ENCODE measurements around the gene DLG2. TPM values are rescaled to one million over a fixed set of nuclear protein-coding genes. Genes with fewer than 3 reads are reported as not detected.

DLG2 gene
- total and polyA plus RNA-seq, 4 experiments from 2014 or later = 0.78 to 2.7 (median 1.9) TPM

DNA sequence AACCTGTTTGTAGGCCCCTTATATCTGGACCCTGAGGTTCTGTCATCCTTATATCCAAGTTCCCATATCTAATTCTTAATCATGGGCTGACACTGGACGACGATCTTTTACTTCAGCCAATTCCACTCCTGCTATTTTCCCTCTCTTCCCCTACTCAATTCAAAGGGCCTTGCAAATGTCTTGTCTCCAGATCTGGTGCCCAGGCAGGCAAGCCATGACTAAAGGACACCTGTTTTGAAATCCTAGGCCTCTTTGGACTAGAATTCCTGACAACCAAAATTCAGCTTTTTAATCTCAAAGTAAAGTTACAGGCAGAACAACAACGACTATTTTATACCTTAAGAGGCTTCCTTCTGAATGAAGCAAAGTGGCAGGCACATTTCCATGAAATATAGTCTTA, 963.4 kb downstream of the DLG2 start:
- no peaks in the 10 kb centered on the region for H3K36me3 ChIP-seq (ENCODE audit: insufficient read depth, low read length)
- Mint-ChIP-seq H3K36me3 (no peaks in the 10 kb centered on the region), H3K4me1 (no peaks in the 10 kb centered on the region), H3K9me3 (peaks cover 0 to 34% (median 19%) of the 10 kb centered on the region in 8 donors), H3K27me3 (no peaks in the 10 kb centered on the region), H3K27ac (no peak overlapping the region), H3K4me3 (no peak overlapping the region)
- no peaks in the 10 kb centered on the region for H3K9me3 ChIP-seq (ENCODE audit: control insufficient read depth in 1 of 2, low read length in 2 of 2)
- no peaks in the 10 kb centered on the region for H3K4me1 ChIP-seq (ENCODE audit: insufficient read depth, low read length)
- no peak for DNase-seq
- H3K4me3 ChIP-seq (ENCODE audit: low read length in 2 of 2) = no peak overlapping the region
- CTCF ChIA-PET (ENCODE audit: partially characterized antibody) = no interaction called here
- no peak overlapping the region for H3K27ac ChIP-seq (ENCODE audit: low read depth, low read length)
- intact Hi-C loops (cut with micrococcal nuclease) = no loop called here
- POLR2A ChIA-PET (ENCODE audit: partially characterized antibody) = no interaction called here
- no peaks in the 10 kb centered on the region for H3K27me3 ChIP-seq (ENCODE audit: insufficient read depth, low read length)

DNA sequence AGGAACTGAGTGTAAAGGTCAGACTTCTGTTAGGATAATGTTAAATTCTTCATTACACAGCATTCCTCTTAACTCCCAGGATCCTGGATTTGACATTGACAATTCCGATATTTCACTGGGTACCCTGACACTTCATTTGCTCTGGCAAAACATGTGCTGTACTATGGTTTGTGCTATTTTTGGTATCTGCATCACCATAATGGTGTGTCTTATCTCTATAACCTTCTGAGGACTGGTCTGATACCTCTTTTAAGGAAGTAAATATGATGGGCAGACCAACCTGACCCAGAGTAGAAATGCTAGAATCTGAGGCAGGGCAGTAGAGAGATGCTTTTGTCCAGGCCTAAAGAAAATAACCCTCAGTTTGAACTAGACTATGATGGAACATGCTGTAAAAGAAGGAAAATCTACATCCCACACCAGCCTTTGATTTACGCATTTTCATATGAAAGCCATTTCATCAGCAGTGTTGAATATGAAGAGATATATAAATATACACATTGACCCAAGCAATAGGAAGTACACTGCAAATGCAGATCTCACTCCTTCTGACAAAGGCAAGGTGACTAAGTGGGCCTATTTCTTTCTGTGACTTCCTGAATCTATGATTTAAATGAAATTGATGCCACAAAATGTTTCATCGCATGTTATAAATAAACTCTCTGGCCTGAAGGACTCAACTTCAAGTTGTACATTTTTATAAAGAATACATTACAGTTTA, 966.7 kb downstream of the DLG2 start:
- Mint-ChIP-seq H3K27me3 (no peaks in the 10 kb centered on the region), H3K27ac (no peak overlapping the region), H3K4me3 (no peak overlapping the region), H3K4me1 (no peaks in the 10 kb centered on the region), H3K36me3 (no peaks in the 10 kb centered on the region), H3K9me3 (peaks cover 0 to 44% (median 27%) of the 10 kb centered on the region in 8 donors)
- ChIA-PET POLR2A (ENCODE audit: partially characterized antibody) (no interaction called here), CTCF (ENCODE audit: partially characterized antibody) (no interaction called here)
- no peaks in the 10 kb centered on the region for H3K27me3 ChIP-seq (ENCODE audit: insufficient read depth, low read length)
- DNase-seq = no peak
- no peaks in the 10 kb centered on the region for H3K9me3 ChIP-seq (ENCODE audit: control insufficient read depth in 1 of 2, low read length in 2 of 2)
- H3K4me1 ChIP-seq (ENCODE audit: insufficient read depth, low read length) = no peaks in the 10 kb centered on the region
- intact Hi-C loops (cut with micrococcal nuclease) = no loop called here
- H3K36me3 ChIP-seq (ENCODE audit: insufficient read depth, low read length) = no peaks in the 10 kb centered on the region
- no peak overlapping the region for H3K4me3 ChIP-seq (ENCODE audit: low read length in 2 of 2)
- H3K27ac ChIP-seq (ENCODE audit: low read depth, low read length) = no peak overlapping the region

DNA sequence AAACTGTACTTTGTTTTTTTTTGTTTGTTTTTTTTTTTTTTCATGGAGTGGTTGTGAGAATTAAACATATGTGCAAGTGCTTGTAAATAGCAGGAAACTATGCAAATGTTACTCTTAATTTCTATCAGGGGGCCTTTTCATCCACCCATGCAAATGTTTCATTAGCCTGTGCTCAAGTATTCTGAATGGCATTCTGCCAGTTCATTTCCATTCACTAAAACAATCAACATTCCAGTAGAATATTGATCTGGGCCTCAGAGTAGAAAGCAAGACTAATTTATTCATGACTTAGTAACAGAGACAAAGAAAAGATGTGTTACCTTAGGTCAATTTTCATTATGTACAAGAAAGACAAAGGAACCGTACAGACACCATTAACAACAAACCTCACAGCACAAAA, 971.4 kb downstream of the DLG2 start:
- H3K27me3 Mint-ChIP-seq = no peaks in the 10 kb centered on the region
- no peak overlapping the region for H3K27ac ChIP-seq (ENCODE audit: low read depth, low read length)
- no peaks in the 10 kb centered on the region for H3K4me1 ChIP-seq (ENCODE audit: insufficient read depth, low read length)
- ChIA-PET CTCF (ENCODE audit: partially characterized antibody) (no interaction called here), POLR2A (ENCODE audit: partially characterized antibody) (no interaction called here)
- no peak overlapping the region for H3K27ac Mint-ChIP-seq
- H3K4me3 Mint-ChIP-seq = no peak overlapping the region
- peaks cover 6 to 54% (median 30%) of the 10 kb centered on the region in 8 donors for H3K9me3 Mint-ChIP-seq
- no peaks in the 10 kb centered on the region for H3K4me1 Mint-ChIP-seq
- no peaks in the 10 kb centered on the region for H3K36me3 Mint-ChIP-seq
- DNase-seq = no peak
- no peaks in the 10 kb centered on the region for H3K9me3 ChIP-seq (ENCODE audit: control insufficient read depth in 1 of 2, low read length in 2 of 2)
- H3K36me3 ChIP-seq (ENCODE audit: insufficient read depth, low read length) = no peaks in the 10 kb centered on the region
- no peak overlapping the region for H3K4me3 ChIP-seq (ENCODE audit: low read length in 2 of 2)
- H3K27me3 ChIP-seq (ENCODE audit: insufficient read depth, low read length) = no peaks in the 10 kb centered on the region
- intact Hi-C loops (cut with micrococcal nuclease) = no loop called here

DNA sequence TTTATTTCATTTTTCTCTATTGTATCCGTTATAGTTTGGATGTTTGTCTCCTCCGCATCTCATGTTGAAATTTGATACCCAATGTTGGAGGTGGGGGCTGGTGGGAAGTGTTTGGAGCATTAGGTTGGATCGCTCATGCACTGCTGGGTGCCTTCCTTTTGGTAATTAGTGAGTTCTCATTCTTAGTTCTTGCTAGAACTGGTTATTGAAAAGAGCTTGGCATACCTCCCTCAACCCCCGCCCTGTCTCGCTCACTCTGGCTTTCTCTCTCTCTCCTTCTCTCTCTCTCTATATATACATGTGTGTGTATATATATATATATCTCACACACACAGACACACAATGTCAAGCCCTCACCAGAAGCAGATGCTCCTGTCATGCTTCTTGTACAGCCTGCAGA, 978.7 kb downstream of the DLG2 start:
- Histone ChIP-seq H3K36me3 (ENCODE audit: insufficient read depth, low read length) (no peaks in the 10 kb centered on the region), H3K4me1 (ENCODE audit: insufficient read depth, low read length) (no peaks in the 10 kb centered on the region), H3K4me3 (ENCODE audit: low read length in 2 of 2) (no peak overlapping the region), H3K27ac (ENCODE audit: low read depth, low read length) (no peak overlapping the region), H3K27me3 (ENCODE audit: insufficient read depth, low read length) (no peaks in the 10 kb centered on the region), H3K9me3 (ENCODE audit: control insufficient read depth in 1 of 2, low read length in 2 of 2) (no peaks in the 10 kb centered on the region)
- intact Hi-C loops (cut with micrococcal nuclease) = no loop called here
- no peak overlapping the region for H3K27ac Mint-ChIP-seq
- no peaks in the 10 kb centered on the region for H3K27me3 Mint-ChIP-seq
- no peaks in the 10 kb centered on the region for H3K4me1 Mint-ChIP-seq
- H3K9me3 Mint-ChIP-seq = peaks cover 5 to 33% (median 18%) of the 10 kb centered on the region in 8 donors
- ChIA-PET CTCF (ENCODE audit: partially characterized antibody) (no interaction called here), POLR2A (ENCODE audit: partially characterized antibody) (no interaction called here)
- DNase-seq = no peak
- H3K36me3 Mint-ChIP-seq = no peaks in the 10 kb centered on the region
- no peak overlapping the region for H3K4me3 Mint-ChIP-seq

DNA sequence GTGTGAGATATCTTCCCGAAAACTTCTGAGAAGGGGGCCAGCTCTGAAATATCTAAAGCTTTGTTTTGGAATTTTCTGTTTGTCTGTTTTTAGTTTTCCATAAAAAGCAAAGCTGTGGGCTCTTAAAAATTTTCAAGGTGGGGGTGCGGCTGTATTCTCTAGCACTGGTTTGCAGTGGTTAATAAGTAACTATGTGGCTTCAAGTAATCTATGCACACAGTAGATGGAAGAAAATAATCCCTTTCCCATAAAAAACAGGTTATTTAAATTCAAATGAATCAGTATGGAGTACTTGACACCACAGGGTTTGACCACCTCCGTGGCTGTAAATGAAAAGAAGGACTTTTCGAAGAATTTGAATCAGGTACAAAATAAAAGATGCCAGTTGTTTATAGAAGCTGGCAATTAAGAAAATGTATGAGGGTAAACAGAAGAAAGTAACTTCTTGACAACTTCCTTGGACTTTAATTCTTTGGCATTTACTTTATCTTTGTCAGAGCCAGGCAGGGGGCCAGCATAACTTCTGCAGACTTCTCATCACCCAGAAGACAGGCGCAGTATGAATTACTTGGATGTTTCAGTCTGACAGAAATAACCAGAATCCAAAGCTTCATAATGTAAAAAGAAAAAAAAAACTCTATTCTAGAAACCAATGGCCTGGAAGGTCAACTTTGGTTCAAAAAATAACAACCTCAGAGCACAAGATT, 981.0 kb downstream of the DLG2 start:
- Histone ChIP-seq H3K9me3 (ENCODE audit: control insufficient read depth in 1 of 2, low read length in 2 of 2) (no peaks in the 10 kb centered on the region), H3K27me3 (ENCODE audit: insufficient read depth, low read length) (no peaks in the 10 kb centered on the region), H3K36me3 (ENCODE audit: insufficient read depth, low read length) (no peaks in the 10 kb centered on the region), H3K4me1 (ENCODE audit: insufficient read depth, low read length) (no peaks in the 10 kb centered on the region), H3K27ac (ENCODE audit: low read depth, low read length) (no peak overlapping the region), H3K4me3 (ENCODE audit: low read length in 2 of 2) (no peak overlapping the region)
- CTCF ChIA-PET (ENCODE audit: partially characterized antibody) = no interaction called here
- H3K9me3 Mint-ChIP-seq = peaks cover 2 to 29% (median 17%) of the 10 kb centered on the region in 8 donors
- no peaks in the 10 kb centered on the region for H3K36me3 Mint-ChIP-seq
- H3K27ac Mint-ChIP-seq = no peak overlapping the region
- no peak overlapping the region for H3K4me3 Mint-ChIP-seq
- intact Hi-C loops (cut with micrococcal nuclease) = no loop called here
- no peaks in the 10 kb centered on the region for H3K4me1 Mint-ChIP-seq
- no peaks in the 10 kb centered on the region for H3K27me3 Mint-ChIP-seq
- DNase-seq = no peak
- POLR2A ChIA-PET (ENCODE audit: partially characterized antibody) = no interaction called here

DNA sequence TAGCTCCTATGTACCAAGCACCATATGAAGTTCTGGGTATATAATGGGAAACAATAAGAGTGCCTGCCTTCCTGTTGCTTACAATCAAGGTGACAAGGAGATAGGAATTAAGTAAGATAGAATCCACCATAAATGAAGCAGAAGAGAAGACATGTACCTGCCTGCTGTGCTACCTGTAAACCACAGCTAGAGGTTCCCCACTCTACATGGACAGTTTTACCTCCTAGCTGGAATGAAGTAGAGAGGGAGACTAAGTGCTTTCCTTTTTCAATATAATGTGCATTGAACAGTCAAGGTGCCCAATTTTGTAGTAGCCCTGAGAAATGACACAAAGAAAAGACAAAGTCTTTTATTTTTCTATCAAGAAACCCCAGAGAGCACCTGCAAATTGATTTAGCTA, 984.6 kb downstream of the DLG2 start:
- no peak overlapping the region for H3K27ac Mint-ChIP-seq

DNA sequence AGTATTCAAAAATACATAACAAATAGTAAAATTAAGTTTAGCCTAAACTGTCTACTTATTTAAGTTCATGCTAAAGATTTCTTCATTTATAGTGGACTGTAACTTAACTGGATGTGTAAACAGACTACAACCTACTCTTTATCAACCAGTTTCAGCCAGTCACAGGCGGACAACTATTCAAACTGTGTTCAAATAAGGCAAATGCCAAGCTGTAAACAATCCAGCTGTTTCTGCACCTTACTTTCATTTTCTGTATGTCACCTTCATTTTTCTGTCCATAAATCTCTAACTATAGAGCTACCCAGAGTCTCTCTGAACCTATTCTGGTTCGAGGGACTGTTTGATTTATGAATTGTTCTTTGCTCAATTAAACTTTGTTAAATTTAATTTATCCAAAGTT, 992.8 kb downstream of the DLG2 start:
- peaks cover 0 to 23% (median 8%) of the 10 kb centered on the region in 8 donors for H3K9me3 Mint-ChIP-seq
- H3K27me3 Mint-ChIP-seq = no peaks in the 10 kb centered on the region
- ChIA-PET CTCF (ENCODE audit: partially characterized antibody) (no interaction called here), POLR2A (ENCODE audit: partially characterized antibody) (no interaction called here)
- no peaks in the 10 kb centered on the region for H3K27me3 ChIP-seq (ENCODE audit: insufficient read depth, low read length)
- H3K4me3 ChIP-seq (ENCODE audit: low read length in 2 of 2) = no peak overlapping the region
- no peak overlapping the region for H3K4me3 Mint-ChIP-seq
- H3K4me1 ChIP-seq (ENCODE audit: insufficient read depth, low read length) = no peaks in the 10 kb centered on the region
- no peaks in the 10 kb centered on the region for H3K36me3 Mint-ChIP-seq
- H3K27ac Mint-ChIP-seq = no peak overlapping the region
- intact Hi-C loops (cut with micrococcal nuclease) = no loop called here
- no peak overlapping the region for H3K27ac ChIP-seq (ENCODE audit: low read depth, low read length)
- no peaks in the 10 kb centered on the region for H3K36me3 ChIP-seq (ENCODE audit: insufficient read depth, low read length)
- no peak for DNase-seq
- no peaks in the 10 kb centered on the region for H3K9me3 ChIP-seq (ENCODE audit: control insufficient read depth in 1 of 2, low read length in 2 of 2)
- H3K4me1 Mint-ChIP-seq = no peaks in the 10 kb centered on the region

More for the DNA sequence above, 984.6 kb downstream of the DLG2 start:
- Histone ChIP-seq H3K27me3 (ENCODE audit: insufficient read depth, low read length) (no peaks in the 10 kb centered on the region), H3K36me3 (ENCODE audit: insufficient read depth, low read length) (no peaks in the 10 kb centered on the region), H3K9me3 (ENCODE audit: control insufficient read depth in 1 of 2, low read length in 2 of 2) (no peaks in the 10 kb centered on the region), H3K4me3 (ENCODE audit: low read length in 2 of 2) (no peak overlapping the region), H3K27ac (ENCODE audit: low read depth, low read length) (no peak overlapping the region), H3K4me1 (ENCODE audit: insufficient read depth, low read length) (no peaks in the 10 kb centered on the region)
- DNase-seq = no peak
- intact Hi-C loops (cut with micrococcal nuclease) = no loop called here
- Mint-ChIP-seq H3K4me3 (no peak overlapping the region), H3K4me1 (no peaks in the 10 kb centered on the region), H3K36me3 (no peaks in the 10 kb centered on the region), H3K9me3 (peaks cover 2 to 23% (median 15%) of the 10 kb centered on the region in 8 donors), H3K27me3 (no peaks in the 10 kb centered on the region)
- POLR2A ChIA-PET (ENCODE audit: partially characterized antibody) = no interaction called here
- CTCF ChIA-PET (ENCODE audit: partially characterized antibody) = no interaction called here

Data from CD4-positive, alpha-beta memory T cell (primary cell).